Measurements from ENCODE around the gene GOLGA7B. TPM values are rescaled to one million over a fixed set of nuclear protein-coding genes. Genes with fewer than 3 reads are reported as not detected.

The GOLGA7B gene
- total and polyA plus RNA-seq, 2 of the 4 experiments (the other 2 are of a cell fraction): not detected

DNA sequence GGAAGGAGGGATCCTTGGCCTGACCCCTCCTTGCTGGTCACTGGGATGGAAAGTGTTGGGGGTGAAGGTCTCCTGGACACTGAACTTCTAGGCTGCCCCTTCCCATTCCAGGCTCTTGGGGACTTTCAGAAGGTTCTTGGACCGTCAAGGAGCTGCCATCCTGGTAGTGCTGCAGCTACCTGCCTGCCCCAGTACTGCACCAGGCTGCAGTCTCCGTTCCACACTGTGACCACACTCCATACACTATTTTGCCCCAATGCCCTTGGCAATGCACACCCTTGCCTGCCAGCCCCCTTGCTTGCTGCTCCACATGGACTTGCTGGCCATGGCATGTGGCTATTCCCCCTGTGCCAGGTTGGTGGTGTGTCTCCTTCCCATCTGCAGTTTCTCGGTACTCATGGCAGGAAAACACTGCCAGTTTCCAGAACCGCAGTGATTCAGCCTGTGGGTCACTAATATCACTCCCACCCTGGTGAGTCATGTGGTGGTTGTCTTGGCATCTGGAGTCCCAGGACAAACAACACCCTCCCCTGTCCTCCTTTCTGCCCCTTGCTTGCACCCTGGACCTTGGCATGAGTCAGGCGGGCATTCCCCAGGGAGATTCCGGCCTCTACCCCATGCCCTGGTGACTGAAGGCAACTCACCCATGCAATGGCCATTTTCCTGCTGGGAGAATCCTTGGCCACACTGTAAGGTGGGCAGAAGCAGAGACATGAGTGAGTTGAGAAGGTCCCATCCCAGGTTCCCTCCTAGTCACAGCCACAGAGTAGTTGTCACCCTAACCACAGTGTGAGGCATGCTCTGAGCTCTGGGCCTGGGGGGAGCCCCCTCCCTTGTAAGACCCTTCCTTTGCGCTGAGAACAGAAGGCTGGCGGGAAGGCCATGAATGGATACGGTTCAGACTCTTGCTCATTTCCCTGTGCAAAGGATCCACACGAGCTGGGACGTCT is 32.8 kb downstream of the GOLGA7B start:
- POLR2A ChIA-PET (ENCODE audit: unreplicated experiment): no interaction called here
- no peak overlapping the region for H3K18ac ChIP-seq (ENCODE audit: low read depth, low read length)
- H3K4me2 ChIP-seq (ENCODE audit: low read depth, low read length): no peak overlapping the region
- H3K56ac ChIP-seq (ENCODE audit: extremely low read depth, insufficient read depth, low read length): no peak overlapping the region
- no TSS peak for BruUV-seq (replicated peaks)
- H3K4ac ChIP-seq (ENCODE audit: low read depth, low read length): no peak overlapping the region
- H4K91ac ChIP-seq (ENCODE audit: insufficient read depth, low read depth, low read length): no peak overlapping the region
- no peak overlapping the region for H3K27ac ChIP-seq (ENCODE audit: insufficient read depth, low read length)
- no peak overlapping the region for H2BK120ac ChIP-seq (ENCODE audit: low read depth, low read length)
- WGBS, 2 experiments (ENCODE audit: extremely low coverage in 2 of 2, insufficient read length in 1 of 2): 80% methylated on average over 2 of the region's 11 CpGs; no CpG with 5 or more reads in 1 of the 2 experiments
- H3K23ac ChIP-seq (ENCODE audit: low read depth, low read length): no peak overlapping the region
- no peak overlapping the region for H2BK20ac ChIP-seq (ENCODE audit: low read depth, low read length)
- dilution Hi-C loops (cut with HindIII; ENCODE audit: low sequenced_read_pairs, unreplicated experiment): no loop called here
- no peaks in the 10 kb centered on the region for H3K9me1 ChIP-seq (ENCODE audit: insufficient read depth, low read length)
- no peak overlapping the region for H4K8ac ChIP-seq (ENCODE audit: low read depth in 2 of 2, low read length in 2 of 2)
- no peak overlapping the region for H3K14ac ChIP-seq (replicated peaks; ENCODE audit: low read depth, low read length)
- intact Hi-C loops (cut with micrococcal nuclease): no loop called here
- no peaks in the 10 kb centered on the region for H3K79me1 ChIP-seq (ENCODE audit: low read depth in 1 of 2, low read length in 2 of 2)
- H2AK9ac ChIP-seq (replicated peaks; ENCODE audit: low read depth, low read length, poor library complexity): no peak overlapping the region
- in situ Hi-C loops (cut with MboI; ENCODE audit: low sequenced_read_pairs): no loop called here
- TF ChIP-seq BHLHE40 (IDR thresholded peaks at IDR 0.05; ENCODE audit: low read depth, low read length): no peak
- TF ChIP-seq SMC3 (IDR thresholded peaks at IDR 0.05; ENCODE audit: low read depth, low read length): no peak
- no peak for TF ChIP-seq CHD1 (IDR thresholded peaks at IDR 0.05; ENCODE audit: low read depth, low read length)
- TF ChIP-seq, protein P1, sequence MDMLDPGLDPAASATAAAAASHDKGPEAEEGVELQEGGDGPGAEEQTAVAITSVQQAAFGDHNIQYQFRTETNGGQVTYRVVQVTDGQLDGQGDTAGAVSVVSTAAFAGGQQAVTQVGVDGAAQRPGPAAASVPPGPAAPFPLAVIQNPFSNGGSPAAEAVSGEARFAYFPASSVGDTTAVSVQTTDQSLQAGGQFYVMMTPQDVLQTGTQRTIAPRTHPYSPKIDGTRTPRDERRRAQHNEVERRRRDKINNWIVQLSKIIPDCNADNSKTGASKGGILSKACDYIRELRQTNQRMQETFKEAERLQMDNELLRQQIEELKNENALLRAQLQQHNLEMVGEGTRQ (IDR thresholded peaks at IDR 0.05; ENCODE audit: low read depth, low read length): no peak
- TF ChIP-seq, protein P2, sequence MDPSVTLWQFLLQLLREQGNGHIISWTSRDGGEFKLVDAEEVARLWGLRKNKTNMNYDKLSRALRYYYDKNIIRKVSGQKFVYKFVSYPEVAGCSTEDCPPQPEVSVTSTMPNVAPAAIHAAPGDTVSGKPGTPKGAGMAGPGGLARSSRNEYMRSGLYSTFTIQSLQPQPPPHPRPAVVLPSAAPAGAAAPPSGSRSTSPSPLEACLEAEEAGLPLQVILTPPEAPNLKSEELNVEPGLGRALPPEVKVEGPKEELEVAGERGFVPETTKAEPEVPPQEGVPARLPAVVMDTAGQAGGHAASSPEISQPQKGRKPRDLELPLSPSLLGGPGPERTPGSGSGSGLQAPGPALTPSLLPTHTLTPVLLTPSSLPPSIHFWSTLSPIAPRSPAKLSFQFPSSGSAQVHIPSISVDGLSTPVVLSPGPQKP (IDR thresholded peaks at IDR 0.05; ENCODE audit: borderline replicate concordance, low read depth, low read length): no peak
- TF ChIP-seq RFX5 (IDR thresholded peaks at IDR 0.05; ENCODE audit: low read depth, low read length): no peak
- TF ChIP-seq RCOR1 (IDR thresholded peaks at IDR 0.05; ENCODE audit: insufficient replicate concordance, low read length): no peak
- TF ChIP-seq NFE2L2 (IDR thresholded peaks at IDR 0.05; ENCODE audit: low read depth, low read length): no peak
- no peak for TF ChIP-seq POLR2A (IDR thresholded peaks at IDR 0.05; ENCODE audit: low read depth, low read length)
- TF ChIP-seq MAFK (IDR thresholded peaks at IDR 0.05; ENCODE audit: low read depth, low read length): no peak
- TF ChIP-seq MXI1 (IDR thresholded peaks at IDR 0.05; ENCODE audit: borderline replicate concordance, low read depth, low read length): no peak
- TF ChIP-seq CEBPB (IDR thresholded peaks at IDR 0.05; ENCODE audit: low read depth, low read length): no peak
- TF ChIP-seq MAZ (IDR thresholded peaks at IDR 0.05; ENCODE audit: borderline replicate concordance, low read depth, low read length): no peak
- TF ChIP-seq, protein P3, sequence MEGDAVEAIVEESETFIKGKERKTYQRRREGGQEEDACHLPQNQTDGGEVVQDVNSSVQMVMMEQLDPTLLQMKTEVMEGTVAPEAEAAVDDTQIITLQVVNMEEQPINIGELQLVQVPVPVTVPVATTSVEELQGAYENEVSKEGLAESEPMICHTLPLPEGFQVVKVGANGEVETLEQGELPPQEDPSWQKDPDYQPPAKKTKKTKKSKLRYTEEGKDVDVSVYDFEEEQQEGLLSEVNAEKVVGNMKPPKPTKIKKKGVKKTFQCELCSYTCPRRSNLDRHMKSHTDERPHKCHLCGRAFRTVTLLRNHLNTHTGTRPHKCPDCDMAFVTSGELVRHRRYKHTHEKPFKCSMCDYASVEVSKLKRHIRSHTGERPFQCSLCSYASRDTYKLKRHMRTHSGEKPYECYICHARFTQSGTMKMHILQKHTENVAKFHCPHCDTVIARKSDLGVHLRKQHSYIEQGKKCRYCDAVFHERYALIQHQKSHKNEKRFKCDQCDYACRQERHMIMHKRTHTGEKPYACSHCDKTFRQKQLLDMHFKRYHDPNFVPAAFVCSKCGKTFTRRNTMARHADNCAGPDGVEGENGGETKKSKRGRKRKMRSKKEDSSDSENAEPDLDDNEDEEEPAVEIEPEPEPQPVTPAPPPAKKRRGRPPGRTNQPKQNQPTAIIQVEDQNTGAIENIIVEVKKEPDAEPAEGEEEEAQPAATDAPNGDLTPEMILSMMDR (conservative IDR thresholded peaks at IDR 0.05; ENCODE audit: low read depth, low read length): no peak
- no peak for TF ChIP-seq RAD21 (IDR thresholded peaks at IDR 0.05; ENCODE audit: low read length)
- no peak overlapping the region for H2BK15ac ChIP-seq (ENCODE audit: low read depth, low read length)
- H2AFZ ChIP-seq (replicated peaks; ENCODE audit: low read length, poor library complexity): peak overlapping the region; percentile 33
- ATAC-seq (ENCODE audit: low read depth) (no peak), DNase-seq (peak; percentile 51)
- H3K36me3 ChIP-seq (ENCODE audit: control insufficient read depth, insufficient read depth, low read length): no peaks in the 10 kb centered on the region
- no peak overlapping the region for H2BK5ac ChIP-seq (ENCODE audit: low read depth, low read length, poor library complexity, severe bottlenecking)
- no peak overlapping the region for H4K5ac ChIP-seq (ENCODE audit: low read depth, low read length)
- no peaks in the 10 kb centered on the region for H4K20me1 ChIP-seq (ENCODE audit: insufficient read depth, low read length)
- no peak overlapping the region for H3K9ac ChIP-seq (ENCODE audit: low read depth, low read length)
- H3K9me3 ChIP-seq (ENCODE audit: control insufficient read depth, insufficient read depth, low read length): no peaks in the 10 kb centered on the region
- no peak overlapping the region for H3K4me3 ChIP-seq (ENCODE audit: insufficient read depth, low read depth, low read length)
- no peak overlapping the region for H2AK5ac ChIP-seq (ENCODE audit: low read depth, low read length)
- peaks cover 3% of the 10 kb centered on the region; the same call in 1 of the 2 replicates for H3K27me3 ChIP-seq (ENCODE audit: control insufficient read depth, insufficient read depth, low read length)
- CTCF ChIA-PET: no interaction called here
- no peaks in the 10 kb centered on the region for H3K4me1 ChIP-seq (ENCODE audit: control insufficient read depth, insufficient read depth, low read length)
